HCEC 1CT (cell line): ENCODE data around the gene JADE2.
A peak's percentile ranks its signal among the peaks of the same experiment; 100 is the strongest.

Experiments used
- DNase-seq: peaks from one replicate; pipeline ENCODE4 v3.0.0-alpha.2; 2017

The JADE2 gene

DNA sequence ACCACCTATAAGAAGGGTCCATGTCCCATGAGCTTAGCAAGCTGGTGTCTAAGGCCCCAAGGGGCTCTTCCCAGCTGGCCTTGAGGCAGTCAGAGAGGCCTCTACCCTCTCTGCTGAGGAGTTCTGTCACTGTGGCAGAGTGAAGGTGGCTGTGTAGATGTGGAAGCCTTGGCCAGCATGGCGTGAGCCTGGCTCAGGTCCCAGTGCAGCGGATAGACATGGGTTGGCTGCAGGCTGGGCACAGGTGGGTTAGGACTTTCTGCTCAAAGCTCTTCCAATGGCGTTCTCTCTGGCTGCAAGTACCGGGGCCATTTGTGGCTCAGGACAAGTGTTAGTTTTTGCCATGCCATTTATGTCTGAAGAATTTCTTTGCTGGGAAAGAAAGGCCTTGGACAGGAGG is 47.3 kb downstream of the JADE2 start:
- no peak for DNase-seq

DNA sequence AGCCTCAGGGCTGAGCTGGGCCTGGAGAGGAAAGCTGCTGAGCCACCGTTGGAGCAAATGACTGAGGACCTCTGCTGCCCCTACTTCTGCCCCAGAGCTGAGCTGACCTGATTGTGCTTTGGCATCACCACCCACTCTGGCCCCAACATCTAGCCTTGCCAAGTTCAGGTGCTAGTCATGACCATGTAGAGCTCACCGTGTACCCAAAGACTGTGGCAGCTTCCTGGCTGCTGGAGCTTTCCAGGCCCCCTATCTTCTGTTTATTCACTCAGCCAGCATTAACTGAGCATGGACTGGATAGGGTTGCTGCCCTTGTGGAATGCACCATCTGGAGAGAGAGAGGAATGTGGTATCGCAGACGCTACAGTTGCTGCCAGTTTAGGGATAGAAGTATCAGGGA is 49.1 kb downstream of the JADE2 start:
- DNase-seq: no peak

- no peak for DNase-seq
These were observed 49.8 kb downstream of the JADE2 start for GRCh38 chr5:134575316-134575715.

DNA sequence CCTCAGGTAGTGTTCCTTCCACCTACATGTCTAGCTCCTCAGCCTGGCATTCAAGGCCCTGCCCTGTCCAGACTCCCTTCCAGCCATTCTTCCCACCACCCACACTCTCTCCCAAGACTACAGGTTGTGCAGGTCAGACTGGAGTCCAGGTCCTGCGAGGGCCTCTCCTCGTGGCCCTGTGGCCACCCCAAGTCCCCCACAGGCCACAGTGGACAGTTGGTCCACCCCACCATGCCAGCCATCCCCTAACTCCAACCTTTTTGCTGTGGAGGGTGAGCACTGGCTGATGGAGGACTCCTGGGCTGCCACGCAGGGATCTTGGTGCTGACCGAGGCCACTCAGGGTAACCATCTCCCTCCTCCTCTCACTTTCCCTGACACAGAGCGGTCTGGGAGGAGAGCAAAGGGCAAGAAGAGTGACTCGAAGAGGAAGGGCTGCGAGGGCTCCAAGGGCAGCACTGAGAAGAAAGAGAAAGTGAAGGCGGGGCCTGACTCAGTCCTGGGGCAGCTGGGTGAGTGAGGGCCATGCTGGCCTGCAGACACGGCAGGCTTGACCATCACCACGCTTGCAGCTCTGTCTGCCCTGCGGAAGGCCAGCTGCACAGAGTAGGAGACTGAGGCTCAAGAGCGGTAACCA is 51.0 kb downstream of the JADE2 start:
- no peak for DNase-seq

DNA sequence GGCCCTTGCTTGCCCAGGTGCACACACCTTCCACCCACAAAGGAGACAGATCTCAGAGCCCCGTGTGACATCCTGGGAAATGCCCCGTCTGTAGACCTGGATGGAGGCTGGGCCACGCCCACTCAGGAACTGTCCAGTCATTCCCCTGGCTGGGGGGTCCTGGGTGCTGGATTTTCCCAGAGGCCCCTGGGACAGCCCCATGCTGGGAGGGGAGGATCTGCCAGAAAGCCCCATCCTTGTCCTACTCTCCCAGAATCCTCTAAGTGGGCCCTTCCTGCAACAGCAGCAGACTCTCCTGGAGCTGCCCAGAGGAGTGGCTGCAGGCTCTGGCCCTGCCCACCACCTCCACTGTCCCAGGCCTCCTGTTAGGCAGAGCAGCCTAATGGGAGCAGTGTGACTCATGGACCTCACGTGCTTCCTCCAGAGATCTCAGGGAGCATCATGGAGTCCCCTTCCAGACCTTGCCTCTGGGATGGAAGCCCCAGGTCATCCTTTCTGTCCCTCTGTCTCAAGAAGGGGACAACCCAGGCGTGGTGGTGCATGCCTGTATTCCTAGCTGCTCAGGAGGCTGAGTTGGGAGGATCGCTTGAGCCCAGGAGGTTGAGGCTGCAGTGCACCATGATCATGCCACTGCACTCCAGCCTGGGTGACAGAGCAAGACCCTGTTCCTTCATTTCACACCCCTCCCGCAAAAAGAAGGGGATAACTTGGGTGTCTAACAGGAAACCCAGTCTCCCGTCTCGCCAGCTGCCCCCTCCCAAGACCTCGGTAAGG is 51.7 kb downstream of the JADE2 start:
- peak; percentile 82 for DNase-seq

DNA sequence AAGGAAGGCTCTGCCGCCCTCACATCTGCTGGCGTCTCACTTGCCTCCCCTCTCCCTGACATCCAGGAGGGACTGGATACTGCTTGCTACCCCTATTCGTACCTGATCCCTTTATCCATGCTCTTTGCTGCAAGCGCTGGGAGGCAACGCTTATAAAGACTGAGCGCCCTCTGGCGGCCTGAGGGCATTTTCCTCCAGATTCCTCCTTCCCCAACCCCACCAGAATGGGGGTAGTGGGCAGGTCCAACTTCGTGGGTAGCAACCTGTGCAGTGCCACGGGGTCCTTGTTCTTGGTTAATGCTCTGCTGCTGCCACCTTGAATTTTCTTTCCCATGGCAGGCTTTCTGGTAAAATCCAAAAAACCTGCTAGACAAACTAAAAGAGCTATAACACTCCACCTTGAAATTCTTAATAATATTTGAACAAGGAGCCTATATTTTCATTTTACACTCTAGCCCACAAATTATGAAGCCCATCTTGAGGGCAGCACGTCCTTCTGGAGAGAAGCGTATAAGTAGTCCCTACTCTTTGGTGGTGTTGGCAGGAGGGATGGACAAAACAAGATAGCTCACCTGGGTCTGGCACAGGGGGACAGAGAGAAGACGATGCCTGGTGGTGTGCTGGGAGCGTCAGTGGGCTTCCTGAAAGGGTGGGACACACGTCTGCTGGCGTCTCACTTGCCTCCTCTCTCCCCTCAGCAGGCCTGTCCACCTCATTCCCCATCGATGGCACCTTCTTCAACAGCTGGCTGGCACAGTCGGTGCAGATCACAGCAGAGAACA is 52.5 kb downstream of the JADE2 start:
- DNase-seq: peak; percentile 72

DNA sequence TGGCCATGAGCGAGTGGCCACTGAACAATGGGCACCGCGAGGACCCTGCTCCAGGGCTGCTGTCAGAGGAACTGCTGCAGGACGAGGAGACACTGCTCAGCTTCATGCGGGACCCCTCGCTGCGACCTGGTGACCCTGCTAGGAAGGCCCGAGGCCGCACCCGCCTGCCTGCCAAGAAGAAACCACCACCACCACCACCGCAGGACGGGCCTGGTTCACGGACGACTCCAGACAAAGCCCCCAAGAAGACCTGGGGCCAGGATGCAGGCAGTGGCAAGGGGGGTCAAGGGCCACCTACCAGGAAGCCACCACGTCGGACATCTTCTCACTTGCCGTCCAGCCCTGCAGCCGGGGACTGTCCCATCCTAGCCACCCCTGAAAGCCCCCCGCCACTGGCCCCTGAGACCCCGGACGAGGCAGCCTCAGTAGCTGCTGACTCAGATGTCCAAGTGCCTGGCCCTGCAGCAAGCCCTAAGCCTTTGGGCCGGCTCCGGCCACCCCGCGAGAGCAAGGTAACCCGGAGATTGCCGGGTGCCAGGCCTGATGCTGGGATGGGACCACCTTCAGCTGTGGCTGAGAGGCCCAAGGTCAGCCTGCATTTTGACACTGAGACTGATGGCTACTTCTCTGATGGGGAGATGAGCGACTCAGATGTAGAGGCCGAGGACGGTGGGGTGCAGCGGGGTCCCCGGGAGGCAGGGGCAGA is 53.3 kb downstream of the JADE2 start:
- DNase-seq: no peak

DNA sequence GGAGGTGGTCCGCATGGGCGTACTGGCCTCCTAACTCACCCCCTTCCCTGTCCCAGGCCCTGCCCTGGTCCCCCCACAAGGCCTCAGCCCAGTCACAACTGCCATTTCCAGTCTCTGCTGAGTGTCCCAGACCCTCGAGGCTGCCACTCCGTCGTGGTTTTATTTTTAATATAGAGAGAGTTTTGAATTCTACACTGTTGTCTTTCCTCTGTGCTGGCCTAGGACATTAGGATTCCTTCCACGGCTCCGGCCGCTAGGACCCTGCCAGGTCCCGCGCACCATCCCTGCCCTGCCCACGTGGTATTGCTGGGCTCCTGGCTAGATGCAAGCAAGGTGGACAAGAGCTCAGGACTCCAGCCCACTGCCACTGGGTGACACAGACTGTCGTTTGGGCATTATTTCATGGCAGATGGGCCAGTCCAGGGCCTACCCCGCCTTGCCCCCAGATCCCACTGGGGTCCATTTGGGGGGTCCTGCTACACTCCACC is 53.9 kb downstream of the JADE2 start:
- DNase-seq: no peak

DNA sequence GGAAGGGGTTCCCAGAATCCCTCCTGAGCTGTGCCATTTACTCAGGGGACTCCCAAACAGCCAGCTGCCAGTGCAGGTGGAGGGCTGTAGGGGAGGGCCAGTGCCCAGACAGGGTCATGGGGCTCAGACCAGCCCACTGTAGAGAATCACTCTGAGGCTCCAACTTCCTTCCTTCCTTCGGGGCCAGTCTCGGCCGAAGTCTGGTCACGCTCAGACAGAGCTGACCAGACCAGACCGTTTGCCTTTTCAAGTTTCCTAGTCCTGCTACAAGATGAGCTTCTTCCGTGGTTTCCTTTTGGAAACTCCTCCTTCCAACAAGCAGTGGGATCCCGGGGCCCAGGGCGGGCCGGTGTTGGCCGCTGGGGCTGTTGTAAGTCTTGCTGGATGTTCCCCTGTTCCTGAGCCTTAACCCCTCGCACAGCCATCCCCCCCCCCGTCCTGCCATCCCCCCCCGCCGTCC is 54.6 kb downstream of the JADE2 start:
- DNase-seq: no peak

DNA sequence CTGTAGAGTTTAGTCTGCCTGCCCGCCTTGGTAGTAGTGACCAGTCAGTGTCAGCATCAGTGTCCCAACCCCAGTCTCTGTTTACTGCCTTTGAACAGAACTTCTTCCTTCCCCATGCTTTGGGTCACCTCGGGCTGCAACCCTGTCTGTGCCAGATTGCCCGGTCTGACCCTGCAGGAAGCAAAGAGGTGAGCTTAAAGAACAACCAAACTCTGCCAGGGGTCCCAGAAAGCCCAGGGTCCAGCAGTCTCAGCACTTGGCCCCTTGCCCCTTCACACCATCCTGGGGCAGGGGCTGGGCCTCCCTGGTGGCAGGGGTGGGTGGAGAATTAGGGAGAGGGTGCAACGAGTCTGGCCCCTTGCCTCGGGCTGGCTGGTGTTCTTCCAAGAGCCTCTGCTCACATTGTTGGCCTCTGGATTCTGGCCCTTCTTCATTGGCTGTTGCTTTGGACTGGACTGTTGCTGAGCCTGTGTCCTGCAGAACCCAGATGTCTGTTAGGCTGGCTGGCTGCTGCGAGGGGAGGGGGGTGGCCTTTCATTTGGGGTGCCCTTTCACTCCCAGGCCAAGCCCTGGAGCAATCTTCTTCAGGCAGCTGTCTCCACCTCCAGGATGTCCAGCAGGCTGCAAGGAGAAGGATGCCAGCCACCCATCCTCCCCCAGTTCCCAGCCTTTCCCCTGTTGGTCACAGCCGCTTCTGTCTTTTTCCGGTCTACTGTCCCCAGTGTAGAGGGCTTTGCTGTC is 55.9 kb downstream of the JADE2 start:
- DNase-seq: no peak

- no peak for DNase-seq
These were observed 56.8 kb downstream of the JADE2 start for GRCh38 chr5:134582281-134582680.

DNA sequence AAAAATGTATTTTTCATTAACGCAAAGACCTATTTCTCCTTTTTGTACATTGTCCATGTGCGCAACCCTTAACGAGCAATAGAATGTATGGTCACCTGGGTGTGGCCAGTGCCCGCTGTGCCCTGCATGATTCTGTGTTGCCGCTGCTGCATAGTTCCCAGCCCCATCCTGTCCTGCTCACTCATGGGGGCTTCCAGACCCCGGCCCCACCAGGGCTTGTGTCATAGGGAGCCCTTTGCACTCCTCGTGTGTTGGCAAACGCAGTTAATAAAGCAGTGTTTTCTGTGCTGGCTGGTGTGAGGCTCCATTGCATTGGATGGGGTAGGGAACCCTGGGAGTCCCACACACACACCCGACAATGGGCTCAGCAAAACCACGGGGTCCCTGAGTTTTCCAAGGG is 57.5 kb downstream of the JADE2 start:
- DNase-seq: no peak

DNA sequence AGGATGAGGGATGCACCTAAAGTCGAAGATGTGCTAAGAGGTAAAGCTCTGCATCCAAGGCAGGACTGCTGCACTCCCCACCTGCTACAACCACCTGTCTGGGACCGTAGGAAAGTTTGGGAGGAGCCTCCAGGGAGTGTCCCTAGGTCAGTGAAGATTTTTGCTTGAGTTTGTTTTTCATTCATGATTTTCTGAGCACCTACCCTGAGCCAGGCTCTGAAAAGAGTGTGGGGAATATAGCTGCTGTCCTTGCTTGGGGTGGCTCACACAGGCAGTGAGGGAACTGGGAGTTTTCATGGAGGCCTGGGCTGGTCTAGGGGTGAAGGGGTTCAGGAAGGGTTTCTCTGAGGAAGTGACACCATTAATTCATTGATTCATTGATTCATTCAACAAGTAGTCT is 58.3 kb downstream of the JADE2 start:
- DNase-seq: no peak

- no peak for DNase-seq
These were observed 59.2 kb downstream of the JADE2 start for GRCh38 chr5:134584662-134585061.

DNA sequence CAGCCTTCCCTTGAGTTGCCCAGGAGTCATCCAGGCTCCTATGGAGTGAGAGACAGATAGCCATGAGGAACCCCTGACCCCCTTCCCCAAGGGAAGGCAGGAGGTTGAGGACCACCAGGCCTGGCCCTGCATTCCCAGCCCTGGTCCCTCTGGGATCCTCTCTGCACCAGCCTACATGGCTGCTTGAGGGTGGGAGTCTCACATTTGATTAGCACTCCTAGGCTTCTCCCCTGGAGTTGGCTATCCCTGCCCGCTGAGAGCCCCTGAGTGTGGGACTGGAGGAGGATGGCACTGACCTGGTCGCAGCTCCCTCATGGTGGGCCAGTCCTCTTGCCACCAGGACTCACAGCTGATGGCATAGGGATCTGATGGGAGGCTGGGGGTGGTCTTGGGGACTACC is 60.5 kb downstream of the JADE2 start:
- no peak for DNase-seq

- peak; percentile 77 for DNase-seq
These were observed 61.5 kb downstream of the JADE2 start for GRCh38 chr5:134586866-134587524.

DNA sequence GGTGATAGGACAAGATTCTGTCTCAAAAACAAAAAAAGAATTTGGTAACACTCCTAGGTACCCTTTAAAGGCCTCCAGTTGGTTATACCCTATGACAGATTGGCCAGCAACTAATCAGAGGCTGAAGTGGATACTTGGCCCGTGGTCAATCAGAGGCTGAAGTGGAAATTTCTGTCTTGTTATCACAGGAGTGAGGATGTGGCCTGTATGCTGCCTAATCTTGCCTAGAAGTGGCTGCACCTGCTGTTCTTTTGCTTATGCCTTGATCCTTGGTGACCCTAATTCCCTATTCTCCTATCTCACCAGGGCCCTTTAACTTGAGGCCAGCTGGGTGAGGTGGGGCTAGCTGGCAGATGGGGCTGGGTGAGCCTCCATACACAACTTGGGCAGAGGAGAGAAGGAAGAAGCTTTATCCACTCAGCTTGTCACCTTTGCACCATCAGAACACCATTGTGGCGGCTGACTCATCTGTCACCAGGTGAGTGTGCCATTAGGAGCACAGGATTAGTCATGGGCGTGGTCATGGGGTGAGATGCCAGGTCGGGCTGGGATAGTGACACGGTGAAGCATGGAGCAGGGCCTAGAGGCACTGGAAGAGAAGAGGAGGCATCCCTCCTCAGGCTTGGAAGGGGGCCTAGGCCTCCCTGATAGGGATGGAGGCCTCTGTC is 65.7 kb downstream of the JADE2 start:
- DNase-seq: no peak

GRCh38 chr5:134592141-134592746 is 66.8 kb downstream of the JADE2 start:
- peak; percentile 32 for DNase-seq

GRCh38 chr5:134594336-134594735 is 68.9 kb downstream of the JADE2 start:
- DNase-seq: no peak

GRCh38 chr5:134594797-134595457 is 69.5 kb downstream of the JADE2 start:
- no peak for DNase-seq
